ENCODE measurements around the gene CMTM3. TPM values are rescaled to one million over a fixed set of nuclear protein-coding genes. Genes with fewer than 3 reads are reported as not detected.
"Not testable (repeated sequence)": the region's sequence is repeated elsewhere in the genome, so short reads cannot be mapped to it uniquely, and the experiment has no call there.

CMTM3 gene
- total RNA-seq, 1 donor from 2014 or later: 42.6 TPM

GRCh38 chr16:66592814-66593213 lies 11.7 kb upstream of the CMTM3 start:
- no peak for DNase-seq (ENCODE audit: low spot score in 2 of 2)
- no peaks in the 10 kb centered on the region for H3K4me1 ChIP-seq
- intact Hi-C loops (cut with DNase I): no loop called here
- H3K27me3 ChIP-seq: no peaks in the 10 kb centered on the region
- no peaks in the 10 kb centered on the region for H3K36me3 ChIP-seq
- TF ChIP-seq, protein P1, sequence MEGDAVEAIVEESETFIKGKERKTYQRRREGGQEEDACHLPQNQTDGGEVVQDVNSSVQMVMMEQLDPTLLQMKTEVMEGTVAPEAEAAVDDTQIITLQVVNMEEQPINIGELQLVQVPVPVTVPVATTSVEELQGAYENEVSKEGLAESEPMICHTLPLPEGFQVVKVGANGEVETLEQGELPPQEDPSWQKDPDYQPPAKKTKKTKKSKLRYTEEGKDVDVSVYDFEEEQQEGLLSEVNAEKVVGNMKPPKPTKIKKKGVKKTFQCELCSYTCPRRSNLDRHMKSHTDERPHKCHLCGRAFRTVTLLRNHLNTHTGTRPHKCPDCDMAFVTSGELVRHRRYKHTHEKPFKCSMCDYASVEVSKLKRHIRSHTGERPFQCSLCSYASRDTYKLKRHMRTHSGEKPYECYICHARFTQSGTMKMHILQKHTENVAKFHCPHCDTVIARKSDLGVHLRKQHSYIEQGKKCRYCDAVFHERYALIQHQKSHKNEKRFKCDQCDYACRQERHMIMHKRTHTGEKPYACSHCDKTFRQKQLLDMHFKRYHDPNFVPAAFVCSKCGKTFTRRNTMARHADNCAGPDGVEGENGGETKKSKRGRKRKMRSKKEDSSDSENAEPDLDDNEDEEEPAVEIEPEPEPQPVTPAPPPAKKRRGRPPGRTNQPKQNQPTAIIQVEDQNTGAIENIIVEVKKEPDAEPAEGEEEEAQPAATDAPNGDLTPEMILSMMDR (IDR thresholded peaks at IDR 0.05): no peak
- no peak overlapping the region for H3K27ac ChIP-seq
- no peak overlapping the region for H3K4me3 ChIP-seq
- H3K9me3 ChIP-seq: no peaks in the 10 kb centered on the region

- intact Hi-C loops (cut with DNase I): no loop called here
Measured at GRCh38 chr16:66594739-66595138, 9.8 kb upstream of the CMTM3 start.

GRCh38 chr16:66596559-66596958 lies 7.9 kb upstream of the CMTM3 start:
- DNase-seq (ENCODE audit: low spot score in 2 of 2); H3K4me1 ChIP-seq; intact Hi-C loops (cut with DNase I): not testable (repeated sequence)

More at GRCh38 chr16:66594739-66595138, 9.8 kb upstream of the CMTM3 start:
- H3K27ac ChIP-seq: no peak overlapping the region
- H3K4me1 ChIP-seq: no peaks in the 10 kb centered on the region
- no peaks in the 10 kb centered on the region for H3K9me3 ChIP-seq
- no peaks in the 10 kb centered on the region for H3K27me3 ChIP-seq
- DNase-seq (ENCODE audit: low spot score in 2 of 2): no peak
- no peak overlapping the region for H3K4me3 ChIP-seq
- TF ChIP-seq, protein P1 (IDR thresholded peaks at IDR 0.05): no peak
- no peaks in the 10 kb centered on the region for H3K36me3 ChIP-seq

DNA sequence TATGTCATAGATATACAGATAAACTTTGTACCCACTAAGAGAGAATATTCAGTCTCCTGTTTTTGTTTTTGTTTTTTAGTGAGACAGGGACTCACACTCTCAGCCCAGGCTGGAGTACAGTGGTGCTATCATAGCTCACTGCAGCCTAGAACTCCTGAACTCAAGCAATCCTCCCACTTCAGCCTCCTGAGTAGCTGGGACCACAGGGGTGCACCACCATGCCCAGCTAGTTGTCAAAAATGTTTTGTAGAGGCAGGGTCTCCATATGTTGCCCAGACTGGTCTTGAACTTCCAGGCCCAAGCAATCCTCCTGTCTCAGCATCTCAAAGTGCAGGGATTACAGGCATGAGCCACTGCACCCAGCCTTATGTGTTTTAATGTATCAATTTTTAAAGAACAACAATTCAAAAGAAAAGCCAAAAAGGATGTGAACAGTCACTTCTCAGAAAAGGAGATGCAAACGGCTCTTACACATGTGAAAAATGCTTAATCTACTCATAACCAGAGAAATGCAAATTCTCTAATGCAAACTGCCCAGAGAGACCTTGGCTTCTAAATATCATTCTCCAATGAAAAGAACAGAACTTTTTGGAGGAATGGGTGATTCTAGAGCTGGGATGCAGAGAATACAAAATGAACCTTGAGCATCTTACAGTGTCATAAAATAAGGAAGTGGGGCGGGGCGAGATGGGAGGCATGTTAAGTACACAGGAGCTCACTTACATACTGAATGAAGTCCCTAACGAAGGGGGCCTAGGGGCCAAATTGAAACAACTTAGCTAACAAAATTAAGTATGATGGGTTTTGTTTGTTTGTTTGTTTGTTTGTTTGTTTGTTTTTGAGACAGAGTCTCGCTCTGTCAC lies 7.3 kb upstream of the CMTM3 start:
- no peaks in the 10 kb centered on the region for H3K27me3 ChIP-seq
- no peaks in the 10 kb centered on the region for H3K36me3 ChIP-seq
- H3K9me3 ChIP-seq: no peaks in the 10 kb centered on the region
- no peak overlapping the region for H3K4me3 ChIP-seq
- no peak overlapping the region for H3K27ac ChIP-seq
- TF ChIP-seq, protein P1 (IDR thresholded peaks at IDR 0.05): no peak
- no peaks in the 10 kb centered on the region for H3K4me1 ChIP-seq
- intact Hi-C loops (cut with DNase I): no loop called here
- no peak for DNase-seq (ENCODE audit: low spot score in 2 of 2)

More at GRCh38 chr16:66596559-66596958, 7.9 kb upstream of the CMTM3 start:
- H3K4me3 ChIP-seq, H3K36me3 ChIP-seq, H3K27me3 ChIP-seq, H3K27ac ChIP-seq, H3K9me3 ChIP-seq: not testable (repeated sequence)

DNA sequence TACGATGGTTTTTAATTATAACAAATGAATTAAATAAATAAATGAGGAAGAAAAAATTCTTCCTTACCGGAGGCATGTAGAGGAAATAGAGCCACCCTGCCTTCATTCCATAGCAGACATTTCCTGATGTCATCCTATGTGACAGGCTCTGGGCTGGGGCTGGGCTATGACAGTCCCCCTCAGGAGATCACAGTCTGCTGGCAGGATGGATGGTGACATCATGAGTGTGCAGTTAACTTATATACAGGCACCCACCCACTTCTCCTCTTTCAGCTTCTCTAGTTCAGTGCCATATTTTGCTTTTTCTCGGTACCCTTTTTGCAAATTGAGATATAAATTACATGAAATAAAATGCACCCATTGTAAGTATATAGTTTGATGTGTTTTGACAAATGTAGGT lies 6.4 kb upstream of the CMTM3 start:
- TF ChIP-seq, protein P1 (IDR thresholded peaks at IDR 0.05): no peak
- Histone ChIP-seq H3K27ac (no peak overlapping the region), H3K27me3 (no peaks in the 10 kb centered on the region), H3K4me1 (no peaks in the 10 kb centered on the region), H3K4me3 (no peak overlapping the region), H3K36me3 (no peaks in the 10 kb centered on the region), H3K9me3 (no peaks in the 10 kb centered on the region)
- intact Hi-C loops (cut with DNase I): no loop called here
- no peak for DNase-seq (ENCODE audit: low spot score in 2 of 2)

- TF ChIP-seq, protein P1 (IDR thresholded peaks at IDR 0.05): no peak
- no peaks in the 10 kb centered on the region for H3K27me3 ChIP-seq
Measured at GRCh38 chr16:66599726-66600125, 4.8 kb upstream of the CMTM3 start.

More at GRCh38 chr16:66599726-66600125, 4.8 kb upstream of the CMTM3 start:
- Histone ChIP-seq H3K4me3 (no peak overlapping the region), H3K36me3 (no peaks in the 10 kb centered on the region), H3K27ac (no peak overlapping the region), H3K4me1 (peaks cover 0 to 6% of the 10 kb centered on the region in 2 donors), H3K9me3 (no peaks in the 10 kb centered on the region)
- intact Hi-C loops (cut with DNase I): no loop called here
- no peak for DNase-seq (ENCODE audit: low spot score in 2 of 2)

Data from ascending aorta (tissue), 2 donors.